ENCODE data around the gene TPK1. TPM values are rescaled to one million over a fixed set of nuclear protein-coding genes. Genes with fewer than 3 reads are reported as not detected.

Gene TPK1
- total RNA-seq, 6 donors from 2014 or later: 4.2 to 12.3 (median 9.1) TPM

DNA sequence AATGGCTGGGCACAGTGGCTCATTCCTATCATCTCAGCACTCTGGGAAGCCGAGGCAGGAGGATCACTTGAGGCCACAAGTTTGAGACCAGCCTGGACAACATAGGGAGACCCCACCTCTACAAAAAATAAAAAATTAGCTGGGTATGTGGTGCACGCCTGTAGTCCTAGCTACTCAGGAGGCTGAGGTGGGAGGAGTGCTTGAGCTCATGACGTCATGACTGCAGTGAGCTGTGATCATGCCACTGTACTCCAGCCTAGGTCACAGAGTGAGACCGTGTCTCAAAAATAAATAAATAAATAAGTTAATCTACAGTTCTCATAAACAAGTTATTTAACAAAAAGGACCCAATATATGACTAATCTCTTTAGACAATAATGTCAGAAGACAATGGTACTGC is 76.2 kb downstream of the TPK1 start:
- TF ChIP-seq POLR2A (IDR thresholded peaks at IDR 0.05) (no peak), EP300 (IDR thresholded peaks at IDR 0.05) (no peak), CTCF (IDR thresholded peaks at IDR 0.05) (no peak), POLR2AphosphoS5 (IDR thresholded peaks at IDR 0.05) (no peak)
- no peak overlapping the region for H3K4me3 ChIP-seq
- ATAC-seq (ENCODE audit: low FRiP score in 2 of 2) (no peak), DNase-seq (no peak)
- 48 to 90% methylated on average over 4 of the region's 4 CpGs for WGBS, 2 donors
- no peaks in the 10 kb centered on the region for H3K4me1 ChIP-seq
- H3K27me3 ChIP-seq: no peaks in the 10 kb centered on the region
- no peaks in the 10 kb centered on the region for H3K36me3 ChIP-seq
- H3K9me3 ChIP-seq: no peaks in the 10 kb centered on the region
- H3K27ac ChIP-seq: no peak overlapping the region

- DNase-seq (no peak), ATAC-seq (ENCODE audit: low FRiP score in 2 of 2) (no peak)
- no peaks in the 10 kb centered on the region for H3K4me1 ChIP-seq
- H3K4me3 ChIP-seq: no peak overlapping the region
- H3K27ac ChIP-seq: no peak overlapping the region
- WGBS, 2 donors: 62 to 72% methylated on average over 2 of the region's 2 CpGs
- no peaks in the 10 kb centered on the region for H3K36me3 ChIP-seq
- H3K9me3 ChIP-seq: no peaks in the 10 kb centered on the region
- TF ChIP-seq POLR2A (IDR thresholded peaks at IDR 0.05): no peak
- no peak for TF ChIP-seq EP300 (IDR thresholded peaks at IDR 0.05)
- TF ChIP-seq POLR2AphosphoS5 (IDR thresholded peaks at IDR 0.05): no peak
- TF ChIP-seq CTCF (IDR thresholded peaks at IDR 0.05): no peak
- no peaks in the 10 kb centered on the region for H3K27me3 ChIP-seq
Measured at GRCh38 chr7:144747936-144748335, 87.9 kb downstream of the TPK1 start.

GRCh38 chr7:144738708-144739314 is 97.0 kb downstream of the TPK1 start:
- ATAC-seq (ENCODE audit: low FRiP score in 2 of 2): peak in 1 of 2 donors; percentile 64

DNA sequence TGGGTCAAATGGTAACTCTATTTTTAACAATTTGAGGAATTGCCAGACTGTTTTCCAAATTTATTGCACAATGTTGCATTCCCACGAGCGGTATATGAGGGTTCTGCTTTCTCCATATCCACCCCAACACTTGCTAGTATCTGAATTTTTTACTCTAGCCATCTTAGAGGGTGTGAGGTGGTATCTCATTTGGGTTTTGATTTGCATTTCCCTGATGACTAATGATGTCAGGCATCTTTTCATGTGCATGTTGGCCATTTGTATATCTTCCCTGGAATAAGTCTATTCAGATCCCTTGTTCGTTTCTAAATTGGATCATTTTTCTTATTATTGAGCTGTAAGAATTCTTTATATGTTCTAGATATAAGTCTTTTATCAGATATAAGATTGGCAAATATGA is 97.7 kb downstream of the TPK1 start:
- Histone ChIP-seq H3K4me3 (no peak overlapping the region), H3K27me3 (no peaks in the 10 kb centered on the region), H3K9me3 (no peaks in the 10 kb centered on the region), H3K36me3 (no peaks in the 10 kb centered on the region), H3K27ac (no peak overlapping the region), H3K4me1 (peaks cover 0 to 9% (median 0%) of the 10 kb centered on the region in 4 donors)
- DNase-seq (no peak), ATAC-seq (ENCODE audit: low FRiP score in 2 of 2) (no peak)
- 28 to 42% methylated on average over 3 of the region's 3 CpGs for WGBS, 2 donors
- TF ChIP-seq POLR2AphosphoS5 (IDR thresholded peaks at IDR 0.05) (no peak), CTCF (IDR thresholded peaks at IDR 0.05) (no peak)

More at GRCh38 chr7:144738708-144739314, 97.0 kb downstream of the TPK1 start:
- Histone ChIP-seq H3K27me3 (no peaks in the 10 kb centered on the region), H3K9me3 (no peaks in the 10 kb centered on the region), H3K4me1 (peaks cover 0 to 9% (median 0%) of the 10 kb centered on the region in 4 donors), H3K4me3 (no peak overlapping the region), H3K27ac (no peak overlapping the region), H3K36me3 (no peaks in the 10 kb centered on the region)
- 43 to 44% methylated on average over 5 of the region's 5 CpGs for WGBS, 2 donors
- TF ChIP-seq CTCF (IDR thresholded peaks at IDR 0.05) (peak in 5 of 6 experiments; percentile 44 to 71 (median 62)), POLR2A (IDR thresholded peaks at IDR 0.05) (no peak)
- no peak for DNase-seq

DNA sequence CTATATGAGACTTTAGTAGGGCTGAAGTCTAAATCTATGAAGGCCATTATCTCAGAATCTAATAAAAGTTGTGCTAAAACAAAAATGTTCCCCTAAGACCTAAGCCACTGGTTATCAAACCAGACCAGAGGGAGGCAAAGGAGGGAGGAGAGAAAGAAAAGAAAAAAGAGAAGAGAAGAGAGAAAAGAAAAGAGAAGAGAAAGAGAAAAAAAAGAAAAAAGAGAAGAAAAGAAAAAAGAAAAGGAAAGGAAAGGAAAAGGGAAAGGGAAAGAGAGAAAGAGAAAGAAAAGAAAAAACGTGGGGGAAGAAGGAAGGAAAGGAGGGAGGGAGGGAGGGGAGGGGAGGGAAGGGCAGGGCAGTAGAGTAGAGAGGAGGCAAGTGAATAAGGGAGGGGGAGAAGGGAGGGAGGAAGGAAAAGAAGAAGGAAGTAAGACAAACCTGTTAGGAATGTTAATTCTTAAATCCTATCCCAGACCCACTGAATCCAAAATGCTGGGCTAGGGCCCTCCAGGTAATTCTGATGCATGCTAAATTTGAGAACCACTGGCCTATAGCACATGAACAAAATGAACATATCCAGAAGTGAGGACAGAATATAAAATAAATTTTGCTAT is 98.9 kb downstream of the TPK1 start:
- H3K36me3 ChIP-seq: no peaks in the 10 kb centered on the region
- TF ChIP-seq POLR2A (IDR thresholded peaks at IDR 0.05) (no peak), EP300 (IDR thresholded peaks at IDR 0.05) (no peak)
- H3K4me1 ChIP-seq: peaks cover 0 to 9% (median 0%) of the 10 kb centered on the region in 4 donors
- no peak overlapping the region for H3K4me3 ChIP-seq
- 23 to 30% methylated on average over 1 of the region's 1 CpG for WGBS, 2 donors
- no peaks in the 10 kb centered on the region for H3K27me3 ChIP-seq
- no peaks in the 10 kb centered on the region for H3K9me3 ChIP-seq
- ATAC-seq (ENCODE audit: low FRiP score in 2 of 2): no peak
- no peak for DNase-seq
- H3K27ac ChIP-seq: no peak overlapping the region

All from upper lobe of left lung (tissue), 6 donors.